NOMO-1 treated with DMSO at 0.1 percent for 48 hours (cell line): ENCODE data around the gene FBLN1.
A peak's percentile ranks its signal among the peaks of the same experiment; 100 is the strongest.

Experiments used
- DNase-seq: peaks from one replicate; lab custom pipeline; 2025; ENCODE audit not compliant: unreplicated experiment; lab: John Stamatoyannopoulos, UW

FBLN1 gene

DNA sequence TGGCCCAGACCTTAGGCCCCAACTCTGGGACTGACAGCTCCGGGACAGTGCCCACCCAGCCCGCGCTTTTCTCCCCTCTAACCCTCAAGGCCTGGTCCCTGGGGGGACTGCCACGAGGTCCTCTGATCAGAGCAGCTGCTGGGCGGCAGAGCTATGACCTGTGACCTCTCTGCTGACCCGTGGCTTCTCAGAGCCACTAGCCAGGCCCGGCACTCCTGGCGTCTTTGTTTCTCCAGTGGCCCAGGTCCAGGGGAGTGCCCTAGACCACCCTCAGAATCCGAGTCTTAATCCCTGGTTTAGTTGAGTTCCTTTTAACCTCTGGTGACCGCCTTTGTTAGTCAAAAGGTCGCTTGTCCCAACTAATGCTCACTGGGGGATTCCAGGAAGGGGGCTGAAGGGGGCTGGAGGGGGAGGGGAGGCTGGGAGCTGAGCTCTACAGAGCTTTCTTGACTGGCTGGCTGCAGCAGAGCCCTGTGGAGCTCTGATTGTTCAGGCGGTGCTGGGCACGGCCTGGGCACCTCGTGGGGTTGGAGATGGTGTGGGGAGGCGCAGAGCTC is 1.2 kb downstream of the FBLN1 start:
- no peak for DNase-seq

DNA sequence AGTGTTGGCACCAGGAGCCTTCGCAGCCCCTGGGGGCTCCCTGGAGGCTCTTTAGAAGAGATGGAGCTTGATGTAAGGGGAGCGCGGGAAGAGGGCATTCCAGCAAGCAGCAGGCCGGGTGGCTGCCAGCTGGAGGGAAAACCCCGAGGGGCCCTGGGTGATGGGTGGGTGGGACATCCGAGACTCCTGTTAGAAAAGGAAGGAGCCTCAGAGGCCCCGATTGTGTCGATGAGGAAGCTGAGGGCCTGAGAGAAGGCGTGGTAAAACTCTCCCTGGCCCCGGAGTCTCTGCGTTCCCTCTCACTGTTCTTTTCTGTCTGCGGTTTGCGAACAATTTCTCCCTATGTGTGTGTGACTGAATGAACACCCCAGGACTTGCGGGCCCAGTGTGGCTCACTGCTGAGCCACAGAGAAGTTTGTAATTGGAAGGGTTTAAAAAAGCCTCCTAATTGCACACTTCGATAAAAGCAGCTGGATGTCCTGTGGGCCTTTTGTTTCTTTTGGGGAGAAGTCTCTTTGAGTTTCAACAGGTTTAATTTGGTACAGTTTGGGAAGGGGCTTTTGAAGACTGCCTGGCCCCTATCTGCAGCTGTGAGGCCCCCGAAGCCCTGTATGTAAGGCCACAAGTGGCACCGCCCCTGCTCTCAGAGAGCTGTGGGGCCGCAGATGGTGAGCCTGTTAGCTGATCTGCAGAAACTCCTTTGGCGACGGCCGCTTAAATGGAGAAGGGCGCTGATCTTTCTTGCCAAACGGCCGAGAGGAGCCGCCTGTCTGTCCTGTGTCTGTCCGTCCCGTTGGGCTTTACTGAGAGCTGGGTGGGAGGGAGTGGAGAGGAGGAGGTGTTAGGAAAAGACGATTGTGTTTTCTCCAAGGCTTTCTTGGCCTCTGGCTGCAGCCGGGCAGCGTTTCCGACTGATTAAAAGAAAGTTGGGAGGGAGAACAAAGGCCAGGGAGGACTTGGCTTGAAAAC is 2.0 kb downstream of the FBLN1 start:
- DNase-seq: peak; percentile 46

DNA sequence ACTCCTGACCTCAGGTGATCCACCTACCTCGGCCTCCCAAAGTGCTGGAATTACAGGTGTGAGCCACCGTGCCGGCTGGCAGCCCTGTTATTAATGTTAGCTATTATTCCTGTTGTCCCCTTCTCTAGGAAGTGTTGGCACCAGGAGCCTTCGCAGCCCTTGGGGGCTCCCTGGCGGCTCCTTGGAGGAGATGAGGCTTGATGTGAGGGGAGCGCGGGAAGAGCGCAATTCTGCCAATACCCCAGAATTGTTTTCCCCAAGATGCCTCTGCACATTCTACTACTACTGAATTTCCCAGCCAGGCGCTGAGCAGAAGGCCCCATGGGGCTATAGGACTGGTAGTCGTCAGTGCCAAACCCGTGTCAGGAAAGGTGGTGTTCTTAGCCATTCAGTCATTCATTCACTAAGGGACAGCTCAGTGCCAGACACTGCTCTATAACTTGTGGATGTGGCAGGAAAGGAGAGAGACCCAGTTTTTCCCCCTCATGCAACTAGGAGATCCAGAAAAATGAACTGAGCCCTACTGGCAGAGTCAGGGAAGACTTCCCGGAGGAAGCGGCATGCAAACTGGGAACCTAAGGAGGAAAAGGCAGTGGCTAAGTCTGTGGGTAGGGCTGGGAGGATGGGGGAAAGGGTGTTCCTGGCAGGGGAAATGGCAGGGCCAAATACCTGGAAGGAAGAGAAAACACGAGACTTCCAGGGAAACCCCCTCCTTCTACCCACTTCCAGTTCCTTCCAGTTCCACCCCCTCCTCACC is 3.5 kb downstream of the FBLN1 start:
- no peak for DNase-seq

DNA sequence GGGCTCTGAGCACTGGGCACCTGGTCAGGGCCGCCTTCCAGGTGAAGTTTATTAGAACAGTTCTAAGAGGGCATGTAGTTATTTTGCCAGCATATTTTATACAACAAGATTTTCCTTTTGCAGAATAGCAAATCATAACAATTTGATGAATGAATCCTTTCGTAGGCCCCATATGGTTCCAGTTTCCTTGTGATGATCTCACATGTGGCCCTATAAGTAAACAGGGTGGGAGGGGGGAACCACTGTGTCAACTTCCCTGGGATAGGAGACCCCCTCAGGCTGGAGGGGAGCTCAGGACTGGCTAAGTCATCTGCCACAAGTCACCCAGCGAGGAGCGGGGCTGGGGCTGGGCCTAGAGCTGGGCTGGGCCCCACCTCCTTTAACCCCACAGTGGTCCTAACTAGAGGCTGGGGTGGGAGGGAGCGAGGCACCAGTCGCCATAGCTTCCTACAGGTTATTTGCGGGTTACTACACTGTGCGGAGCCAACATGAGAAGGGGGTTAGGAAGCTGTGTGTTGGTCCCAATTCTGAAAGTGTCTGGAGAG is 4.2 kb downstream of the FBLN1 start:
- DNase-seq: no peak

DNA sequence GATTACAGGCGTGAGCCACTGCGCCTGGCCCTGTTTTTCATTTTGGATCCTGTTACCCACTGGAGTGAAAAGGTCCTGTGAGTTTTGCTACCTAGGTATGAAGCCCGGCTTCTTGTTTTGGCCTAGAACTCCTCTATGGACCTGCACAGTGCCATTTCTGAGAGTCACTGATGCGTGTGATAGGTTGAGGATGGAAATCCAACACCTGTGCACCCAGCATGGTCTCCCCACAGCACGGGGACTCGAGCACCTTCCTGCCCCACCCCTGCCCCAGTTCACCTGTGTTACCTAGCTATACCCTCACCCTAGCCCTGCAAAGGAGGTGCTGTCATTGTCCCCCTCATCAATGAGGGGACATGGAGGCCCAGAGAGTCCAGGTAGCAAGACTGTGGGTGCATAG is 5.1 kb downstream of the FBLN1 start:
- no peak for DNase-seq

DNA sequence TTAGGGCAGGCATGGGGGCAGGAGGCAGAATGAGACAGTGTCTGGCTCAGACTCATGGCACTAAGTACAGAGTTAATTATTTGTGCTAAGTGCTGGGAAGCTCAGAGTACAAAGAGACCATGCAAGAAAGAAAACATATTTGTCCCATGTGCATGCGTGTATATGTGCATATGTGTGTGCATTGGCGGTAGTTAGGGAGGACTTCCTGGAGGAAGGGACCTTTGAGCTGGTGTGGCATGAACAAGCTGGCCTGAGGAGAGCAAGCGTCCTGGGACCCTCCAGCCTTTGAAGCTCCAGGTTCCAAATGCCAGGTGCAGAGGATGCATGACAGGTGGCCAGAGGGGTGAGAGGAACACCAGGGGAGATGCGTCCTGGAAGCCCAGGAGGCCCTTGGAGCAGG is 6.1 kb downstream of the FBLN1 start:
- DNase-seq: no peak

DNA sequence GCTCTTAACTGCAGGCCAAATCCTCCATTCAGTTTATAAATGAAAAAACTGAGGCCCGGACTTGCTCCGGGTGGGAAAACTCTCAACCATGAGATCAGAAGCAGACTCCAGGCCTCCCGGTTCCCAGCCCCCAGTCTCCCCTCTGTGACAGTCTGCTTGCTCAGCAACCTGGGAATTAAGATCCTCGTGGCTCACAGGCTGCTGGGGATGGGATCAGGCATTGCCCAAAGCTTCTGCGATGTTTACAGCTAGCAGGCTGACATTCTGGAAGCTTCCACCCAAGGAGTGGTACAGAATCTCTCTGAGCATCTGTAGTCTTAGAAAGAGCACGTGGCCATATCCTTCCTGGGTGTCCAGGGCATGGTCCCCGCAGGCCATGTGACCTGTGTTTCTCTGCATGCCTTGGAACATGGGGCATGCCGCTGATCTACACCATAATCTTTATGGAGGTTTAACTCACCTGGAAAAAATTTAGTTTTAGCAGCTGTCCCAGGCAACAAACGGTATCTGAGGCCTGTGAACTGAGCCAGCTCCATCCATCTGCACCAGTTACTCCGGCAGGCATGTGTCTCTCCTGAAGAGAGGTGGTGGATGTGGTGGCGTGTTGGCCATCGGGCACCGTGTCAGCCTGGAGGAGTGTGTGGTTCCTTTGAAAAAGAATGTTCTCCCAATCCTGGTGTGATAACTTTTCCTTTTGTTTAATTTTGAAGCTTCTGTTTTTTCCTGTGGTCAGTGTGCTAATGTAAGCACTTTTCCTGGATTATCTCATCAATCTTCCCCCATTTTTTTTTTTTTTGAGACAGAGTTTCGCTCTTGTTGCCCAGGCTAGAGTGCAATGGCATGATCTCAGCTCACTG is 7.9 kb downstream of the FBLN1 start:
- DNase-seq: no peak

DNA sequence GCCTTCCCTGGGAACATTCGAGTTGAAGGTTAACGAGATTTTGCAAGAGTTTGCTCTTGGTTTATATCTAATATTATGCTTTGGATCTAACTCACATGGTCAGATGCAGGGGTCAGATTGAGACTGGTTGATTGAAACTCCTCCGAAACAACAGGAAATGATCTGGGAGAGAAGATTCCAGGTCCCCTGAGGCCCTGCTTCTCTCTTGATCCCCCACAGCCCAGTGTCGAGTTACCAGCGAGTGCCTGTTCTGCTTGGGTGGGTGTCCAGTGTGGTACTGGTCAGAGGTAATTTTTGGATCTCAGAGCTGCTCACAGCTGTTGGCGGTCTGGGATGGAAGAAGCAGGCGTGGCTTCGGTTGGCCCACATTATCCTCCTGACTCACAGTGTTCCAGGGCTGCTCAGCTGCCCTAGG is 9.2 kb downstream of the FBLN1 start:
- no peak for DNase-seq

GRCh38 chr22:45512363-45512762 is 9.7 kb downstream of the FBLN1 start:
- DNase-seq: no peak

DNA sequence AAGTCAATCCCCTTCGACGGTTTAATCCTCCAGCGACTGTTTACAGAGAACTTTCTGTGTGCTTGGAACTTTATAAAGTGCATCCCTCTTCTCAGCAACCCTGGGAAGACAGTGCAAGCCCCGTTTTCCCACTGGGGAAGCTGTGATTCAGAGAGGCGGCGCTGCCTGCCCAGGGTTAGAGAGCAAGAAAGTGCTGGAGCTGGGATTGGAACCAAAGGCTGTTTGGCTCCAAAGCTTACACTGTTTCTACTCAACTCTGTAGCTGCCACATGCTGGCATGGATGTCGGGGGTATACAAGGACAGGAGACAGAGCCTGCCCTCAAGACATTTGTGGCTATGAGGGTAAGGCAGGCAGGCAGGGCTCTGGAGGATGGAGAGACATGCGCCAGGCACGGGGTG is 13.0 kb downstream of the FBLN1 start:
- DNase-seq: no peak

DNA sequence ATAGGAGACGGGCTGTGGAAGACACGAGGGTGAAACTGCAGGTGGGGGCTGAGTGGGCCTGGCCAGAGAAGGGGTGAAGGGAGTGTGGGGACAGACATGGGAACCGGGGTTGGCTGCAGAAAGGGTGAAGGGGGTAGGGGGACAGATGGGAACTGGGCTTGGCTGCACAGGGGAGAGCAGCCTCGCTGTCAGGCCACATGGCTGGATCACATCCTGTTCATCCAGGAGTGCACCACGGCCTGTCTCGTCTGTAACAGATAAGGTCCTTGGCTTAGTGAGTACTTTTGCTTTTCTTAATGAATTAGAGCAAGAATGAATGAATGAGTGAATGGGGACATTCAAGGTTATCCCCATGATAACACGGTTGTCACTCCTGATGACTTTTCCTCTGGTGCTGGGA is 13.5 kb downstream of the FBLN1 start:
- DNase-seq: no peak

GRCh38 chr22:45516923-45517675 is 14.4 kb downstream of the FBLN1 start:
- no peak for DNase-seq

GRCh38 chr22:45518136-45518535 is 15.5 kb downstream of the FBLN1 start:
- no peak for DNase-seq

DNA sequence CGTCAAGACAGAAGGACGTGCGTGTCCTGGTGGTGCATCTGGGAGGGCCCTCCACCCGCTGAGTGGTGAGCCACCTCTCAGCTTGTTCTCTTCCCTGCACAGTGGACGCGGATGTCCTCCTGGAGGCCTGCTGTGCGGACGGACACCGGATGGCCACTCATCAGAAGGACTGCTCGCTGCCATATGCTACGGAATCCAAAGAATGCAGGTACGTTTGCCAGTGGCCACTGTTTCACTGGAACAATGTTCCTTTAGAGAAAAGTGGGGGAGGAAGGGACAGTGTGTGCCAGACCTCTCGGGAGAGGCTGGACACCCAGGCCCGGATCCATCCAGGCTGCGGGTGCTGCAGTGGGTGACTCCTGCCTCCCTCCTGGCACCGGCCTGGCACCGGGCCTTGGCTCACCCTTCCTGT is 15.9 kb downstream of the FBLN1 start:
- DNase-seq: no peak

DNA sequence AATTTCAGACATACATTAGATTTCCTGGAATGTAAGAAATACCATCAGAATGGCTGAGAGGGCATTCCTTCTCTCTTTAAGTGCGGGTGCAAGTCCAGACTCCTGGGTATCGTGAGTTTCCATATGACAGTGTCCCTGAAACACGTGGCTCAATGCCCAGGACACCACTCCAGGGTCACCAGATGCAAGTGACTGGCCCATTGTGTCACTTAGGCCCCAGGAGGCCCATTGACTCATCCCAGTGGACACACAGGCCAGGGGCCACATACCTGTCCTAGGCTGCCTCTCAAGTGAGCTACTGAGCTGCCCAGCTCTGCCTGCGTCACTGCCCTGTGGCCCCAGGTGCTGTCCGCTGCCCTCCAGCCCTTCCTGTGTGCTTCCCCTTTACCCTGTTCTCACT is 18.5 kb downstream of the FBLN1 start:
- no peak for DNase-seq

GRCh38 chr22:45522462-45522861 is 19.8 kb downstream of the FBLN1 start:
- no peak for DNase-seq

GRCh38 chr22:45524157-45524556 is 21.5 kb downstream of the FBLN1 start:
- DNase-seq: no peak

GRCh38 chr22:45524966-45525365 is 22.3 kb downstream of the FBLN1 start:
- DNase-seq: no peak

DNA sequence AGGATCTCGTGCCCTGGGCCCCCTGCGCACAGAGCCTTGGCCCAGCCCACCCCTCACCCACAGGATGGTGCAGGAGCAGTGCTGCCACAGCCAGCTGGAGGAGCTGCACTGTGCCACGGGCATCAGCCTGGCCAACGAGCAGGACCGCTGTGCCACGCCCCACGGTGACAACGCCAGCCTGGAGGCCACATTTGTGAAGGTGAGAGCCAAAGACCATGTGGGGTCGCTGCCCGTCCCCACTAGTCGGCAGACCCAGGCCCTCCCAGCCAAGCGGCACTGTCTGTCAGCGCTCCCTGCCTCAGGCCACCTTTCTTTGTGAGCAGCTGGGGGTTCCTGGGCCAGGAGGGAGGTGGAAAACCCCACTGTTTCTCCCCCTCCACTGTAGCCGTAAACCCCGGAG is 22.8 kb downstream of the FBLN1 start:
- no peak for DNase-seq

- DNase-seq: no peak
Measured at GRCh38 chr22:45526281-45526680, 23.6 kb downstream of the FBLN1 start.
